ENCODE measurements around the gene FAM25G. TPM values are rescaled to one million over a fixed set of nuclear protein-coding genes. Genes with fewer than 3 reads are reported as not detected.

The FAM25G gene
- total RNA-seq, 4 donors from 2014 or later = not detected

- H3K4me3 ChIP-seq = no peak overlapping the region
- TF ChIP-seq POLR2A (IDR thresholded peaks at IDR 0.05) (no peak), EP300 (IDR thresholded peaks at IDR 0.05) (no peak)
- WGBS, 2 donors = 81 to 94% methylated on average over 2 to 3 of the region's 3 CpGs
- H3K9me3 ChIP-seq = peaks cover 0 to 33% (median 6%) of the 10 kb centered on the region in 4 donors
- DNase-seq (ENCODE audit: low spot score in 2 of 2) = no peak
- no peak overlapping the region for H3K27ac ChIP-seq
- H3K27me3 ChIP-seq = no peaks in the 10 kb centered on the region
- no peaks in the 10 kb centered on the region for H3K36me3 ChIP-seq
- H3K4me1 ChIP-seq = no peaks in the 10 kb centered on the region
These were observed 43.8 kb downstream of the FAM25G start for GRCh38 chr10:47447705-47448104.

- no peaks in the 10 kb centered on the region for H3K36me3 ChIP-seq
- no peak overlapping the region for H3K27ac ChIP-seq
- DNase-seq (ENCODE audit: low spot score in 2 of 2) = no peak
- H3K9me3 ChIP-seq = peaks cover 0 to 33% (median 6%) of the 10 kb centered on the region in 4 donors
- no peak for TF ChIP-seq CTCF (IDR thresholded peaks at IDR 0.05)
- TF ChIP-seq POLR2A (IDR thresholded peaks at IDR 0.05) = no peak
- TF ChIP-seq EP300 (IDR thresholded peaks at IDR 0.05) = no peak
- H3K4me1 ChIP-seq = no peaks in the 10 kb centered on the region
- 80 to 95% methylated on average over 4 of the region's 4 CpGs for WGBS, 2 donors
- no peaks in the 10 kb centered on the region for H3K27me3 ChIP-seq
- no peak overlapping the region for H3K4me3 ChIP-seq
These were observed 44.3 kb downstream of the FAM25G start for GRCh38 chr10:47447209-47447608.

GRCh38 chr10:47445720-47446119 lies 45.8 kb downstream of the FAM25G start:
- no peaks in the 10 kb centered on the region for H3K36me3 ChIP-seq
- H3K4me3 ChIP-seq = no peak overlapping the region
- no peaks in the 10 kb centered on the region for H3K27me3 ChIP-seq
- peaks cover 0 to 33% (median 6%) of the 10 kb centered on the region in 4 donors for H3K9me3 ChIP-seq
- 70 to 81% methylated on average over 1 of the region's 1 CpG for WGBS, 2 donors
- no peak for DNase-seq (ENCODE audit: low spot score in 2 of 2)
- H3K27ac ChIP-seq = no peak overlapping the region
- TF ChIP-seq POLR2A (IDR thresholded peaks at IDR 0.05) = no peak
- TF ChIP-seq CTCF (IDR thresholded peaks at IDR 0.05) = no peak
- no peak for TF ChIP-seq EP300 (IDR thresholded peaks at IDR 0.05)
- H3K4me1 ChIP-seq = no peaks in the 10 kb centered on the region

- no peaks in the 10 kb centered on the region for H3K27me3 ChIP-seq
- WGBS, 2 donors = 85 to 90% methylated on average over 2 of the region's 2 CpGs
- no peaks in the 10 kb centered on the region for H3K36me3 ChIP-seq
- TF ChIP-seq EP300 (IDR thresholded peaks at IDR 0.05) = no peak
- TF ChIP-seq POLR2A (IDR thresholded peaks at IDR 0.05) = no peak
- no peak for TF ChIP-seq CTCF (IDR thresholded peaks at IDR 0.05)
- peaks cover 0 to 33% (median 6%) of the 10 kb centered on the region in 4 donors for H3K9me3 ChIP-seq
- DNase-seq (ENCODE audit: low spot score in 2 of 2) = no peak
- no peaks in the 10 kb centered on the region for H3K4me1 ChIP-seq
- H3K27ac ChIP-seq = no peak overlapping the region
- H3K4me3 ChIP-seq = no peak overlapping the region
These were observed 47.5 kb downstream of the FAM25G start for GRCh38 chr10:47444047-47444446.

GRCh38 chr10:47443145-47443544 lies 48.4 kb downstream of the FAM25G start:
- DNase-seq (ENCODE audit: low spot score in 2 of 2) = no peak
- H3K36me3 ChIP-seq = no peaks in the 10 kb centered on the region
- no peak overlapping the region for H3K27ac ChIP-seq
- TF ChIP-seq CTCF (IDR thresholded peaks at IDR 0.05) (no peak), EP300 (IDR thresholded peaks at IDR 0.05) (no peak), POLR2A (IDR thresholded peaks at IDR 0.05) (no peak)
- H3K9me3 ChIP-seq = peaks cover 0 to 36% (median 6%) of the 10 kb centered on the region in 4 donors
- H3K27me3 ChIP-seq = no peaks in the 10 kb centered on the region
- 75 to 88% methylated on average over 1 to 2 of the region's 2 CpGs for WGBS, 2 donors
- H3K4me3 ChIP-seq = no peak overlapping the region
- H3K4me1 ChIP-seq = no peaks in the 10 kb centered on the region

GRCh38 chr10:47442351-47442750 lies 49.1 kb downstream of the FAM25G start:
- Histone ChIP-seq H3K4me3 (no peak overlapping the region), H3K27me3 (no peaks in the 10 kb centered on the region), H3K27ac (no peak overlapping the region), H3K4me1 (no peaks in the 10 kb centered on the region), H3K9me3 (peaks cover 0 to 43% (median 6%) of the 10 kb centered on the region in 4 donors), H3K36me3 (no peaks in the 10 kb centered on the region)
- WGBS, 2 donors = 86 to 87% methylated on average over 5 of the region's 5 CpGs
- no peak for TF ChIP-seq POLR2A (IDR thresholded peaks at IDR 0.05)
- TF ChIP-seq EP300 (IDR thresholded peaks at IDR 0.05) = no peak
- no peak for TF ChIP-seq CTCF (IDR thresholded peaks at IDR 0.05)
- no peak for DNase-seq (ENCODE audit: low spot score in 2 of 2)

Measured in tibial nerve (tissue), 4 donors.